LNCAP (cell line): Measurements from ENCODE around the gene TRIB2.

Experiments used
- TF ChIP-seq, protein P1 (sequence below): fragments of 450-650 bp; IDR thresholded peaks from 2 replicates; pipeline ENCODE4 v1.5.1; 2017; ENCODE audit warnings: mild to moderate bottlenecking

The TRIB2 gene

DNA sequence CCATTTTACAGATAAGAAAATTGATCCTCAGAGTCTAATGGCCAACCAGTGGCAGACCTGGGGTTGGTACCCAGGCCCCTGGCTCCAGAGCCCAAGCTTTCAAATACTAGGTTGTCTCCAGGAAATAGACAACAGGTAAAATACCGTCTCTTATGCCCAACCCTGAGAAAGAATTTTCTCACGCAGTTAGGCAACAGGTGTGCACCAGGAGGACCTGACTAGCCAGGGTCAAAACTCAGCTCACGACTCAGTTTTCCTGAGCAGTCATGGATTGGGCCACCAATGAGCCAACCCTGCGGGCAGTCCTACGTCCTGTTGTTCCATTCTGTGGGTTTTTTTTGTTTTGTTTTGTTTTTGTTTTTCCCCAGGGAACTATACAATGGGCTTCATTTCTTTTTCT, 13.5 kb downstream of the TRIB2 start:
- TF ChIP-seq, protein P1, sequence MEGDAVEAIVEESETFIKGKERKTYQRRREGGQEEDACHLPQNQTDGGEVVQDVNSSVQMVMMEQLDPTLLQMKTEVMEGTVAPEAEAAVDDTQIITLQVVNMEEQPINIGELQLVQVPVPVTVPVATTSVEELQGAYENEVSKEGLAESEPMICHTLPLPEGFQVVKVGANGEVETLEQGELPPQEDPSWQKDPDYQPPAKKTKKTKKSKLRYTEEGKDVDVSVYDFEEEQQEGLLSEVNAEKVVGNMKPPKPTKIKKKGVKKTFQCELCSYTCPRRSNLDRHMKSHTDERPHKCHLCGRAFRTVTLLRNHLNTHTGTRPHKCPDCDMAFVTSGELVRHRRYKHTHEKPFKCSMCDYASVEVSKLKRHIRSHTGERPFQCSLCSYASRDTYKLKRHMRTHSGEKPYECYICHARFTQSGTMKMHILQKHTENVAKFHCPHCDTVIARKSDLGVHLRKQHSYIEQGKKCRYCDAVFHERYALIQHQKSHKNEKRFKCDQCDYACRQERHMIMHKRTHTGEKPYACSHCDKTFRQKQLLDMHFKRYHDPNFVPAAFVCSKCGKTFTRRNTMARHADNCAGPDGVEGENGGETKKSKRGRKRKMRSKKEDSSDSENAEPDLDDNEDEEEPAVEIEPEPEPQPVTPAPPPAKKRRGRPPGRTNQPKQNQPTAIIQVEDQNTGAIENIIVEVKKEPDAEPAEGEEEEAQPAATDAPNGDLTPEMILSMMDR, result no peak

DNA sequence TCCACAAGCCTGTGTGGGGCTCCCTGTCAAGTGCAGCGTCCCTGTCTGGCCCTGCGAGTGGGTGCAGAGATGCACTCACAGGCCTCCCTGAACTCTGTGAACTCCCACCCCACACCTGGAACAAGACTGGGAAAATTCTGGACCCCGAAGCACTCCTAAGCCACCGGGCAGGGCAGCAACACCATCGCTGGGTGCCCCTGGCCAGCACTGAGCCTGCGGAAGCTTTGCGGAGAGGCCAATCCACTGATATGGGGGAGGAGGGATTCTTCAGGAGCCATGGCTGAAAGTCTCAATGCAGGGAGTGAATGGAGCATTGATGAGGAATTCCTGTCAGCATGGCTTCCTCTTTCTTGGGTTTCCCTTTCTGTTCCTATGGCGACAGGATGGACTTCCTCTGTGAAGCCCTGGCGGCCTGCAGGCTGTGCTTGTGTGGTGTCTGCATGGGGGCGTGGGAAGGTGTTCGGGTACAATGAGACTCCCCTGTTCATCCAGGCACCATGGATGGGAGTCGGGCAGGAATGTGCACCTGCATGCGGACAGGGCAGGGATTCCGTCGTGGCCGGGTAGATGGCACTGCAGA, 15.1 kb downstream of the TRIB2 start:
- TF ChIP-seq, protein P1, result no peak

DNA sequence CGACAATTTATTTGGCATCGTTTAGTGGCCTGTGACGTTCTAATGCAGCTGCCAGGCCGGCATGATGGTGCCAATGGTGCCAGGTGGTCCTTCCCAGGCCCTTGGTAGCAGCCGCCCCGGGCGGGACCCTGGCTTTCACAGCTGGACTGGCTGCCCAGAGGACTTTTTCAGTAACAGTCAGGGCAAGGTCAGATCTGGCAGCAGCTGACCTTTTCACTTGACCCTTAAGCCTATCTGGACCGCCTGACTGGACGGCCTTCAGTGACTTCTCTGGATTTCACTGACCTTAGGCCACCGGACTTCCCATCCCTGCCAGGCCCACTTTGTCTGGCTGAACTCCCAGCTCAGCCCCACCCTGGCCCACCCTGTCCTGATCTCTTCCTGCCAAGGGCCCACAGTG, 15.9 kb downstream of the TRIB2 start:
- TF ChIP-seq, protein P1, result no peak

DNA sequence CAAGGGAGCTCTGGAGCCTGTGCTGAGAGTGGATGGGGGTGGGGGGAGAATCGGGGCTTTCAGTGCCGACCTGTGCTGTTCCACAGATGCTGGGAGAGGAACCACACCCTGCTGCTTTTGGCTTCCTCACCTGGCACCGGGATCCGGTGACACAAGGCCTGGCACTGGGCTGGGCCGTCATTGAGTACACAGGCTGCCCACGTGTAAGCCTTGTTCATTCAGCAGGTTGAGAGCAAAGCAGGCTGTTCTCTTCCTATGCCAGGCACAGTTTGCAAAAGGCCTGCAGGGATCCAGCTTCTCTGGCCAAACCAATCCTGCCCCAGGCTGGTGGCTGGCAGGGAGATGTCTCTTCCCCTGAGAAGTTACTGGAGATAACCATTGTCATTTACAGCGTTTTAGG, 17.1 kb downstream of the TRIB2 start:
- TF ChIP-seq, protein P1, result no peak

DNA sequence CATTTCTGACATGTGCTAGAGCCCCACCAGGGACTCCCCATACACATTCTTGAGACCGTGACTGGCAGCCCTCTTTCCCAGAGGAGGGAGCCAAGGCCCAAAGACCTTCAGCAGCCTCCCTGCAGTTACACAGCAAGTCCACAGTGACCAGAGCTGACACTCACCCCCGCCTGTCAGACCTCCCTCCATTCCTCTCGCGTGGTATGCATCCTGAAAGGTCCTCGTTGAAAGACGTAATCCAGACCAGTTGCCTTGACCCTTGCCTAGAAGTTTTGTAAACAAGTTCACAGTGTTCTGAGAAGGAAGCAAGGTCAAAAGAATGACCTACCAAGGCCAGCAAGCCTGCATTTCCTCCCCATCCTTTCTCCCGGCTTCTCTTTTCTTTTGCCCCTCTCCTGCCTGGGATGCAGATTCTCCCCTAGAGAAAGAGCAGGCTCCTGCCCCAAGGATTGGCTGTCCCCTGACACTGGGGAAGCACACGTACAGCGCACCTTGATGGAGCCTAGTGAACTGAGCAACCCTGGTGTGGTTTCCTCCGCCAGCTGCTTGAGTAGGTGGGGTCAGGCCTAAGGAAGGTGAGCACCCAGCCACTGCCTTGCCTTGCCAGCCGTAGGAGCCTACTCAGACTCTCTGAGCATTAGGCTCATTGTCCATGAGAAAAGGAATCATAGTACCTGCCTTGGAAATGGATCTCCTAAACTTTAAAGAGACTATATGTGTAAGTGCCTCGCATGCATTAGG, 18.3 kb downstream of the TRIB2 start:
- TF ChIP-seq, protein P1, result no peak

DNA sequence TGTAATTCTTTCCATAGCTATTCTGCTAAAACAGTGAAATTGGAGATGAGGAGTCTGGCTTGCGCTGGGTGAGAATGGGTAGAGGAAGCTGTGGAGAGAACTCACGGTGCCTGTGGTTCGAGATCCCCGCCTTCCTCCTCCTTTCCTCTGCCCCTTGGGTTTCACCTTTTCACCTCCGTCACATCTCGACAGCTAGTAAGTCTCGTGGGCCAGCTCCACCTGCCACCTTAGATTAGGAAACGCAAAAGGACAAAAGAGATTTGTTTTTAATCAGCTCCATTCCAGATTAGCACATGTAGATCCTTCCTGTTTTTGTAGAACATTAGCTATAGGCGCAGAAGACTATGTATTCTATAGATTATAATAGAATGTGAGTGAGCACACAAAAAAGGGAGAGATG, 20.6 kb downstream of the TRIB2 start:
- TF ChIP-seq, protein P1, result no peak

DNA sequence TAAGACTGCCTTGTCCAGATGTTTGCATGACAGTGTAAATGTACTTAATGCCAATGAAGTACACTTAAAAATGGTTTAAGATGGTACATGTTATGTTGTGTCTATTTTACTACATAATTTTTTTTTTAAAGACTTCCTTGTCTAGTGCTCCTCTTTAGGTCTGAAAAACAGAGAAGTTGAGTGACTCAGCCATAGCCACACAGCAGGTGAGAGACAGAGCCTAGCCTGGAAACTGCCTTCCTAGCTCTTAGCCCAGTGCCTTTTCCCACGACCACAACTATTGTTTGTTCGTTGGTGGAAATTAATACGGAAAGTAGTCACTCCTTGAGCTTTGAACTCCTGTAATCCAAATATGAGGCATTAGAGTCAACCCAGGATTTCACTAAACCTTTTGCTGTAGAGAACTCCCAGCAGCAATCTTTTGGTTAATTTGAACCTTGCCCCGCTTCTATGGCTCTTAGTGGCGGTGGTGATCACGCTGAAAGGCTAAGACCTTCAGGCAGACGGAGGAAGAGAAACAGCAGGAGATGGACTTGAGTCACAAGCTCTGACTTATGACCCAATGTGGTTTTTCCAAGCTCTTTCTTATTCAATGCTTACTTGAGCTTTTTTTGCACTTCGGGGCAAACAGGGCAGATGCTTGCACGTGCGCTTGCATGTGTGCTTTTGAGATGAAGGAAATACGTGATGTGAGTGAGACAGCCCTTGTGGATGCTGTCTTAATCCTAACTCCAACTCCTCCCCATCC, 21.2 kb downstream of the TRIB2 start:
- TF ChIP-seq, protein P1, result no peak
